HPDE6-E6E7 (cell line): ENCODE data around the gene B3GNT5.

Experiments
- DNase-seq: peaks from one replicate; pipeline ENCODE4 v3.0.0; 2011; ENCODE audit warnings: missing footprints; ENCODE audit errors: extremely low spot score

The B3GNT5 gene

GRCh38 chr3:183318877-183319276, 65.8 kb downstream of the B3GNT5 start:
- no peak for DNase-seq

DNA sequence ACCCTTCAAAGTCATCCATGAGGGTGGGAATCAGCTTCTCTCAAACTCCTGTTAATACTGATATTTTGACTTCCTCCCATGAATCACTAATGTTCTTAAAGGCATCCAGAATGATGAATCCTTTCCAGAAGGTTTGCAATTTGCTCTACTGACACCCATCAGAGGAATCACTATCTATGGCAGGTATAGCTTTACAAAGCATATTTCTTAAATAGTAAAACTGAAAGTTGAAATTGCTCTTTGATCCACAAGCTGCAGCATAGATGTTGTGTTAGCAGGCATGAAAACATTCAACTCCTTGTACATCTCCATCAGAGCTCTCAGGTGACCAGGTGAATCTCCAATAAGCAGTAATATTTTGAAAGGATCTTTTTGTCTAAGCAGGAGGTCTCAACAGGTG, 66.3 kb downstream of the B3GNT5 start:
- DNase-seq: no peak
